ENCODE data around the gene BMP7. TPM values are rescaled to one million over a fixed set of nuclear protein-coding genes. Genes with fewer than 3 reads are reported as not detected.

BMP7 gene
- total and polyA plus RNA-seq, 2 of the 8 experiments (the other 6 are each of a cell fraction or from before 2014, with no cell fraction given): 9.2 to 14.7 TPM

DNA sequence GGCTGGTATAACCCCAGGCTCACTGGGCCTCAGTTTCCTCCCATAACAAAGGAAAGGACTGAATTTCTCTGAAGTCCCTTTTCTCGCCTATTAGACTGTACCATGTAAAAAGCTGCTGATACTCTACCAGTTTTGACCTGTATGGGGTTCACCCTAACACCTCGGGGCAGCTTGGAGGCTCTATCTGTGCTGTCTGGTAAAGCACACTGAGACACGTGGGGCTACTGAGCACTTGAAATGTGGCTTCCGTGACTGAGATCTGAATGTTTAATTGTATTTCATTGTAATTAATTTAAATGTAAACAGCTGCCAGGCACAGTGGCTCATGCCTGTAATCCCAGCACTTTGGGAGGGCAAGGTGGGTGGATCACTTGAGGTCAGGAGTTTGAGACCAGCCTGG lies 24.0 kb downstream of the BMP7 start (continued):
- TF ChIP-seq SIN3A (conservative IDR thresholded peaks at IDR 0.05 in 1 of 2, IDR thresholded peaks at IDR 0.05 in 1 of 2; ENCODE audit: low read depth in 1 of 2, low read length in 2 of 2): no peak
- no peak for TF ChIP-seq HDAC6 (IDR thresholded peaks at IDR 0.05; ENCODE audit: low read depth, low read length)

All from H1 (cell line).